ENCODE results near the gene RAD54L2. TPM values are rescaled to one million over a fixed set of nuclear protein-coding genes. Genes with fewer than 3 reads are reported as not detected.

Gene RAD54L2, protein sequence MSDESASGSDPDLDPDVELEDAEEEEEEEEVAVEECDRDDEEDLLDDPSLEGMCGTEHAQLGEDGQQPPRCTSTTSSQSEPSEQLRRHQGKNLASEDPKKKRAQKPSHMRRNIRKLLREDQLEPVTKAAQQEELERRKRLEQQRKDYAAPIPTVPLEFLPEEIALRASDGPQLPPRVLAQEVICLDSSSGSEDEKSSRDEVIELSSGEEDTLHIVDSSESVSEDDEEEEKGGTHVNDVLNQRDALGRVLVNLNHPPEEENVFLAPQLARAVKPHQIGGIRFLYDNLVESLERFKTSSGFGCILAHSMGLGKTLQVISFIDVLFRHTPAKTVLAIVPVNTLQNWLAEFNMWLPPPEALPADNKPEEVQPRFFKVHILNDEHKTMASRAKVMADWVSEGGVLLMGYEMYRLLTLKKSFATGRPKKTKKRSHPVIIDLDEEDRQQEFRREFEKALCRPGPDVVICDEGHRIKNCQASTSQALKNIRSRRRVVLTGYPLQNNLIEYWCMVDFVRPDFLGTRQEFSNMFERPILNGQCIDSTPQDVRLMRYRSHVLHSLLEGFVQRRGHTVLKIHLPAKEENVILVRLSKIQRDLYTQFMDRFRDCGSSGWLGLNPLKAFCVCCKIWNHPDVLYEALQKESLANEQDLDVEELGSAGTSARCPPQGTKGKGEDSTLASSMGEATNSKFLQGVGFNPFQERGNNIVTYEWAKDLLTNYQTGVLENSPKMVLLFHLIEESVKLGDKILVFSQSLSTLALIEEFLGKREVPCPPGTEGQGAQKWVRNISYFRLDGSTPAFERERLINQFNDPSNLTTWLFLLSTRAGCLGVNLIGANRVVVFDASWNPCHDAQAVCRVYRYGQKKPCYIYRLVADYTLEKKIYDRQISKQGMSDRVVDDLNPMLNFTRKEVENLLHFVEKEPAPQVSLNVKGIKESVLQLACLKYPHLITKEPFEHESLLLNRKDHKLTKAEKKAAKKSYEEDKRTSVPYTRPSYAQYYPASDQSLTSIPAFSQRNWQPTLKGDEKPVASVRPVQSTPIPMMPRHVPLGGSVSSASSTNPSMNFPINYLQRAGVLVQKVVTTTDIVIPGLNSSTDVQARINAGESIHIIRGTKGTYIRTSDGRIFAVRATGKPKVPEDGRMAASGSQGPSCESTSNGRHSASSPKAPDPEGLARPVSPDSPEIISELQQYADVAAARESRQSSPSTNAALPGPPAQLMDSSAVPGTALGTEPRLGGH (N-terminal part only)
- total RNA-seq (10 to 100 TPM; 28.6 to 28.9 TPM), polyA plus RNA-seq (1 to 10 TPM; 2.1 to 6.6 TPM)
- long read RNA-seq, donor 1, partial matches to known transcripts: 11 of 25 reads
- long read RNA-seq, donor 1, other reads (novel, unspliced or antisense): 14 of 25 reads
- long read RNA-seq, donor 2, partial matches to known transcripts: 1 of 5 reads
- long read RNA-seq, donor 2, other reads (novel, unspliced or antisense): 4 of 5 reads

DNA sequence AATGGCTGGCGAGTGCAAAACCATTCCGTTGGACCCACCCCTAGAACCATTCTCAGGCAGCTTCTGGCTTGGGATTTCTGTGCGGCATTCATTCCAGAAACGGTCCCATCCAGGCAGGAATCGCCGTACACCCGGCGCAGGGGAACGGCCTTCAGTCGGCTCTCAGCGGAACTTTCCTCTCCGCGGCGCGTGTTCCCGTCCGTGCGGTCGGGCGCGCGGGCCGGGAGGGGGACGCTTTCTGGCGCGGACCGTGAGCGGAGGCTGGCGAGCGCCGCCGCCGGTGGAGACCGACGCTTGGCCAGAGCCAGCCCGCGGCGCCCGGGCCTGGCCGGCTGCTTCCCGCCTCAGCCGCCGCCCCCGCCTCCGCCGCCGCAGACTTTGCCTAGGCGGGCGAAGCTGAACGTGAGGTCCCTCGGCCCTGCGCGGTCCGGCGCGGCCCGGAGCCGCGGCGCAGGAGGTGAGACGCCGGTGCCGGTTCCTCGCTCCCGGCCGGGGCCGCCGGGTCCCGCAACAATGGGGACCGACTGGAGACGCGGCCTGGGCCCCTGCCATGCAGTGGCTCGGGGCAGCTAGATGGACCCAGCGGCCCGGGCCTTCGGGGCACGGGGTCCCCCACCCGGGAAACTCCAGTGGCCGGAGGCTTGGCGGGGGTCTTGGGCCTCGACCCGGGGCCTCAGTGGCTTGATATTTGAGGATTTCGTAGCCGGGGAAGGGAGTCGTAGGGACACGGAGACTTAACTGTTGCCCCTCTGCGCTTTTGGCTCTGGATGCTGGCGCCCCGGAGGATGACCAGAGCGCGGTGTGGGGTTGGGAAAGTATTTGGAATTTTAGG is at the start of gene RAD54L2:
Gene RAD54L2 (plus strand): TSS at position 261 of the 832 bp plus-strand sequence. CDS start 51,702 bp downstream, outside the sequence.
- intact Hi-C loops (cut with DNase I): no loop called here
- peak; percentile 94 for ATAC-seq (ENCODE audit: low FRiP score)
- Histone ChIP-seq H3K27me3 (ENCODE audit: control insufficient read depth in 1 of 2, insufficient read depth in 2 of 2, low read length in 1 of 2) (no peaks in the 10 kb centered on the region), H3K9me3 (ENCODE audit: control insufficient read depth, low read length) (no peaks in the 10 kb centered on the region), H3K4me3 (ENCODE audit: low read length in 2 of 2) (peak within 1 kb of the TSS; percentile 78 to 87), H3K4me1 (ENCODE audit: control insufficient read depth in 1 of 2, insufficient read depth in 2 of 2, low read length in 2 of 2) (no peaks in the 10 kb centered on the region), H3K27ac (ENCODE audit: low read depth in 1 of 2, low read length in 2 of 2) (peak within 1 kb of the TSS; percentile 54 to 85), H3K36me3 (ENCODE audit: control insufficient read depth in 1 of 2, insufficient read depth in 2 of 2, low read length in 1 of 2) (no peaks in the 10 kb centered on the region)
- WGBS, 2 donors: 0% methylated on average over 65 to 91 of the region's 91 CpGs
- DNase-seq: peak; percentile 88 to 94

DNA sequence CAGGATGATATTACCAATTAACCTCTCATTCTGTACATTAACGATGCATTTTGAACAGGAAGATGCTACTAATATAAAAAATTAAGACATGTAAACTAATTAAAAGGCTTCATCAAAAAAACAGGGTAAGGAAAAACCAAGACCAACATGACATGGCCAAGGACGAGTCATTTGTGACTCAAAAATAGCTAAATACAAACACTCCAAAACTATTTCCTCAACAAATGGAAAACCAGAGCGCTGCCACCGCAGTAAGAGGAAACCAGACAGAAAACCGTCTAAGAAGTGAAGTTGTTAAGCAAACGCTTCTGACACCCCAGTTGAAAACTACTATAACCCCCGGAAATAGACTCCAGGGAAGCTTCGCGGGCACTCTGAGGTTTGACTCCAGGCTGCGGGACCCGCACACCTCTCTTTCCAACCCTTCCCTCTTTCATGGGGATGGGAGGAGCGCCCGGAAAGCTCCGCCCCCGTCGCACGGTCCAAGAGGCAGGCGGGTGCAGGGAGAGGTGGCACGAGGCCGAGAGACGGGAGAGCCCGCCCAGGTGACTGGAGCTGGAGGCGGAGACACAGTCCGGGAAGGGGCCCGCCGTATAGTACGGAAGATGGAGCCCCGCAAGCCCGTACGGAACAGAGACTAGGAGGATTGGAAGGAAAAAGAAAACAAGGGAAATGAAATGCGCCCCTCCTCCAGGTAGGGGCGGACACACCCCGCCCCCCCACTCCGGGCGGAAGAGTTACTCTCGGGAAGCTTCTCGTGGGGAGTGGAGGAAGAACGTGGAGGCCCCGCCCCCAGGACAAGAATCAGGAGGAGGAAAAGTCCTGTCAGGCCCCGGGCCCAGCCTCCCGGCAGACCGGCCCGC is 39.4 kb upstream of the RAD54L2 start:
- H3K36me3 ChIP-seq (ENCODE audit: control insufficient read depth in 1 of 2, insufficient read depth in 2 of 2, low read length in 1 of 2): no peaks in the 10 kb centered on the region
- DNase-seq (peak; percentile 97), ATAC-seq (ENCODE audit: low FRiP score) (peak; percentile 92)
- no peaks in the 10 kb centered on the region for H3K4me1 ChIP-seq (ENCODE audit: control insufficient read depth in 1 of 2, insufficient read depth in 2 of 2, low read length in 2 of 2)
- H3K9me3 ChIP-seq (ENCODE audit: control insufficient read depth, low read length): no peaks in the 10 kb centered on the region
- 0 to 1% methylated on average over 36 to 43 of the region's 43 CpGs for WGBS, 2 donors
- intact Hi-C loops (cut with DNase I): loop anchor here (5.0 kb wide), 1 partner anchor 107 kb away; the partner anchor contains the start of gene RBM15B (in 2 of the 2)
- no peaks in the 10 kb centered on the region for H3K27me3 ChIP-seq (ENCODE audit: control insufficient read depth in 1 of 2, insufficient read depth in 2 of 2, low read length in 1 of 2)
- peak overlapping the region; percentile 88 to 92 for H3K4me3 ChIP-seq (ENCODE audit: low read length in 2 of 2)
- peak overlapping the region; percentile 84 to 90 for H3K27ac ChIP-seq (ENCODE audit: low read depth in 1 of 2, low read length in 2 of 2)

DNA sequence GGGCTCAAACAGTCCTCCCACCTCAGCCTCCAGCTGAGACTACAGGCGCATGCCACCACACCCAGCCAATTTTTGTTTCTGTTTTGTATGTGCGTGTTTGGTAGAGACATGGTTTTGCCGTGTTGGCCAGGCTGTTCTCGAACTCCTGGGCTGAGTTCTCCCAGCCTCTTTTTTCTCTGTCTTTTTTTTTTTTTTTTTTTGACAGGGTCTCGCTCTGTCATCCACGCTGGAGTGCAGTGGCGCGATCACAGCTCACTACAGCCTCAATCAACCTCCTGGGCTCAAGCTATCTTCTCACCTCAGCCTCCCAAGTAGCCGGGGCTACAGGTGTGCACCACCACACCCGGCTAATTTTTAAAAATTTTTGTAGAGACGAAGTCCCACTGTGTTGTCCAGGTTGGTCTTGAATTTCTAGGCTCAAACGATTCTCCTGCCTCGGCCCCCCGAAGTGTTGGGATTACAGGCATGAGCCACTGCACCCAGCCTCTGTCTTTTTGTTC is 37.8 kb upstream of the RAD54L2 start:
- Histone ChIP-seq H3K27me3 (ENCODE audit: control insufficient read depth in 1 of 2, insufficient read depth in 2 of 2, low read length in 1 of 2) (no peaks in the 10 kb centered on the region), H3K4me1 (ENCODE audit: control insufficient read depth in 1 of 2, insufficient read depth in 2 of 2, low read length in 2 of 2) (no peaks in the 10 kb centered on the region), H3K27ac (ENCODE audit: low read depth in 1 of 2, low read length in 2 of 2) (peak overlapping the region in 1 of 2 donors; percentile 81), H3K9me3 (ENCODE audit: control insufficient read depth, low read length) (no peaks in the 10 kb centered on the region), H3K36me3 (ENCODE audit: control insufficient read depth in 1 of 2, insufficient read depth in 2 of 2, low read length in 1 of 2) (no peaks in the 10 kb centered on the region), H3K4me3 (ENCODE audit: low read length in 2 of 2) (no peak overlapping the region)
- intact Hi-C loops (cut with DNase I): loop anchor here in 1 of 2 donors (1.0 to 5.0 kb wide), 2 partner anchors 171 to 302 kb away; partner anchors contain the start of gene TEX264
- DNase-seq (peak; percentile 53 to 59), ATAC-seq (ENCODE audit: low FRiP score) (no peak)
- 91 to 93% methylated on average over 14 of the region's 14 CpGs for WGBS, 2 donors

DNA sequence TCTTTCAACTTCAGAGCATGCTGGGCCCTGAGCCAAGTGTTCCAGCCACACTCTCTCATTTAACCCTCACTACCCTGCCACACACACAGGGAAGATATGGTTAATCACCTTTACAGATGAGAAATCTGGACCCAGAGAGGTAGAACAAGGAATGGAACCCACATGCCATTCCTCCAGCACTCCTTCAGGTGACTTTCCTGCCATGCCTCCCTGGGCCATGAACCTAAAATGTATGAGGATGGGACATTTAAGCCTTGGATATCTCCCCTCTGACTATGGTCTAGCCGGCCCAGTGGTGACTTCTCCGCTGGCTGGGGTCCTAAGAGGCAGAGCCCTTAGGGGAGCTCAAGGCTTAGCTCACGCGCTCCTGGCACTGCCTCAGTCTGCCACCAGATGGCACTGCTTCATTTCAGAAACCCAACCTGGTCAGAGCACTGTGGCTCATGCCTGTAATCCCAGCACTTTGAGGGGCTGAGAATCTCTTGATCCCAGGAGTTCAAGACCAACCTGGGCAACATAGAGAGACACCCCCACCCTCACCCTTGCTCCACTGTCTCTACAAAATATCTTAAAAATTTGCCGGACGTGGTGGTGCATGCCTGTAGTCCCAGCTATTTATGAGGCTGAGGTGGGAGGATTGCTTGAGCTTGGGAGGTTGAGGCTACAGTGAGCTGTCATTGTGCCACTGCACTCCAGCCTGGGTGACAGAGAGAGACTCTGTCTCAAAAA is 36.5 kb upstream of the RAD54L2 start:
- ATAC-seq (ENCODE audit: low FRiP score) (peak; percentile 62), DNase-seq (peak; percentile 83 to 94)
- Histone ChIP-seq H3K36me3 (ENCODE audit: control insufficient read depth in 1 of 2, insufficient read depth in 2 of 2, low read length in 1 of 2) (no peaks in the 10 kb centered on the region), H3K27ac (ENCODE audit: low read depth in 1 of 2, low read length in 2 of 2) (no peak overlapping the region), H3K9me3 (ENCODE audit: control insufficient read depth, low read length) (no peaks in the 10 kb centered on the region), H3K27me3 (ENCODE audit: control insufficient read depth in 1 of 2, insufficient read depth in 2 of 2, low read length in 1 of 2) (no peaks in the 10 kb centered on the region), H3K4me3 (ENCODE audit: low read length in 2 of 2) (no peak overlapping the region), H3K4me1 (ENCODE audit: control insufficient read depth in 1 of 2, insufficient read depth in 2 of 2, low read length in 2 of 2) (no peaks in the 10 kb centered on the region)
- intact Hi-C loops (cut with DNase I): loop anchor here (2.0 to 5.0 kb wide), 3 partner anchors 169 to 300 kb away; partner anchors contain the start of gene TEX264 (in 1 of the 2)
- 6 to 9% methylated on average over 6 of the region's 6 CpGs for WGBS, 2 donors

DNA sequence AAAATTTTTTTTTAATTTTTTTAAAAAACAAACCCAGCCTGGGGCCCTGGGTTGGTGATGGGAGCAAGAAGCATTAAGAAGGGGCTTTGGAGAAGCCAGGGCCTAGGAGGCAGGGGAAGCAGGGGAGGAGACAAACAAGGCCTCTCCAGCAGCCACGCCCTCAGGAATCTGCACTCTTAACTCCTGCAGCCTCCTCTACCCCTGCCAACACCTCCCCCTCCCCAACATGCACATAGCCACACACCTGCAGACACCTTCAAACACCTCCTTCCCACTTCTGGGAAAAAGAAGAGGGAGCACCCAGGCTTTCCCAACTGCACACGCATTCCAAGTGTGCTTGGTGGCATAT is 36.0 kb upstream of the RAD54L2 start:
- intact Hi-C loops (cut with DNase I): loop anchor here (2.0 to 5.0 kb wide), 3 partner anchors 168 to 300 kb away; partner anchors contain the start of gene TEX264 (in 1 of the 2)
- peak in 1 of 2 donors; percentile 55 for DNase-seq
- H3K4me3 ChIP-seq (ENCODE audit: low read length in 2 of 2): no peak overlapping the region
- no peaks in the 10 kb centered on the region for H3K9me3 ChIP-seq (ENCODE audit: control insufficient read depth, low read length)
- H3K4me1 ChIP-seq (ENCODE audit: control insufficient read depth in 1 of 2, insufficient read depth in 2 of 2, low read length in 2 of 2): no peaks in the 10 kb centered on the region
- 24 to 27% methylated on average over 2 of the region's 2 CpGs for WGBS, 2 donors
- H3K27ac ChIP-seq (ENCODE audit: low read depth in 1 of 2, low read length in 2 of 2): no peak overlapping the region
- H3K27me3 ChIP-seq (ENCODE audit: control insufficient read depth in 1 of 2, insufficient read depth in 2 of 2, low read length in 1 of 2): no peaks in the 10 kb centered on the region
- no peak for ATAC-seq (ENCODE audit: low FRiP score)
- H3K36me3 ChIP-seq (ENCODE audit: control insufficient read depth in 1 of 2, insufficient read depth in 2 of 2, low read length in 1 of 2): no peaks in the 10 kb centered on the region

DNA sequence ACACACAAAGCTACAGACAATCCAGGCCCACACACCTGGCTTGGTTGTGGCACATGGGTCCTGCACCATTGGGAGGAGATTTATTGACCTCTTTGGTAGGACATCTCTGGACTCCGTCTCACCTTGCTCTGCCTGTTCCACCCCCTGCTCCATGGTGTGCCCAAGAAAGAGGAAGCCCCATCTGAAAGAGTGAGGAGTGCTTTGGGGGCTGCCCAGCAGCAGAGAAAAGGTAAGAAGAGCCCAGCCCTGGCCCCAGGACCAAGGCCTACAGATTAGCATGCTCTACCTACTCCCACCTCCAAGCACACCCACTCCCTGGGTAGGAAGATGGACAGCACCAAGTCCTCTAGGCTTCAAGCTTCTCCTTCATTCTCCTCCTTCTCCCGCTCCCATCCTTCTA is 35.5 kb upstream of the RAD54L2 start:
- no peak overlapping the region for H3K4me3 ChIP-seq (ENCODE audit: low read length in 2 of 2)
- DNase-seq (peak in 1 of 2 donors; percentile 35), ATAC-seq (ENCODE audit: low FRiP score) (no peak)
- H3K36me3 ChIP-seq (ENCODE audit: control insufficient read depth in 1 of 2, insufficient read depth in 2 of 2, low read length in 1 of 2): no peaks in the 10 kb centered on the region
- H3K9me3 ChIP-seq (ENCODE audit: control insufficient read depth, low read length): no peaks in the 10 kb centered on the region
- no peak overlapping the region for H3K27ac ChIP-seq (ENCODE audit: low read depth in 1 of 2, low read length in 2 of 2)
- no peaks in the 10 kb centered on the region for H3K27me3 ChIP-seq (ENCODE audit: control insufficient read depth in 1 of 2, insufficient read depth in 2 of 2, low read length in 1 of 2)
- H3K4me1 ChIP-seq (ENCODE audit: control insufficient read depth in 1 of 2, insufficient read depth in 2 of 2, low read length in 2 of 2): no peaks in the 10 kb centered on the region
- 90 to 96% methylated on average over 2 of the region's 2 CpGs for WGBS, 2 donors
- intact Hi-C loops (cut with DNase I): loop anchor here (2.0 to 5.0 kb wide), 3 partner anchors 168 to 299 kb away; partner anchors contain the start of gene TEX264 (in 1 of the 2)

All from aorta (tissue), 5 donors.